Gastroesophageal sphincter (tissue), 4 donors: ENCODE data around the gene RTL10. TPM values are rescaled to one million over a fixed set of nuclear protein-coding genes. Genes with fewer than 3 reads are reported as not detected.

Experiments
- ATAC-seq: fragments of 150-250 bp; one replicate; pipeline ENCODE4 v1.9.1; 2016; ENCODE audit warnings: mild to moderate bottlenecking, moderate library complexity
- H3K27ac ChIP-seq, 4 donors: fragments of 200-600 bp; sonication (generic) in 3 of 4; 1 replicate in 3 of 4; 2 replicates in 1 of 4; pipeline ENCODE4 v1.5.1; 2016 to 2019
- H3K27me3 ChIP-seq: fragments of 200-600 bp; sonication (generic); one replicate; pipeline ENCODE4 v1.5.1; 2019
- H3K36me3 ChIP-seq, 2 donors: fragments of 200-600 bp; sonication (generic); one replicate each; pipeline ENCODE4 v1.5.1; 2019; ENCODE audit warnings: control low read depth in 1 of 2
- H3K4me1 ChIP-seq, 3 donors: fragments of 200-600 bp; sonication (generic); 1 replicate in 2 of 3; 2 replicates in 1 of 3; pipeline ENCODE4 v1.5.1; 2016 to 2019; ENCODE audit warnings: control low read depth in 2 of 3
- H3K4me3 ChIP-seq, 2 donors: fragments of 200-600 bp; sonication (generic); one replicate each; pipeline ENCODE4 v1.5.1; 2019; ENCODE audit warnings: mild to moderate bottlenecking in 1 of 2, moderate library complexity in 1 of 2
- H3K9me3 ChIP-seq, 3 donors: fragments of 200-600 bp; sonication (generic); one replicate each; pipeline ENCODE4 v1.5.1; 2017 to 2019; ENCODE audit warnings: control low read depth in 2 of 3
- EP300 ChIP-seq: sonication (generic); formaldehyde crosslinking; IDR thresholded peaks from one replicate; pipeline ENCODE4 v1.6.1; 2017; ENCODE audit warnings: antibody characterized with exemption, mild to moderate bottlenecking
- POLR2A ChIP-seq, 2 donors: fragments of 450-650 bp; IDR thresholded peaks; one replicate each; pipeline ENCODE4 v1.6.1; 2017; ENCODE audit warnings: antibody characterized with exemption in 2 of 2, mild to moderate bottlenecking in 2 of 2, moderate library complexity in 1 of 2
- POLR2AphosphoS5 ChIP-seq: sonication (generic); formaldehyde crosslinking; IDR thresholded peaks from one replicate; pipeline ENCODE4 v1.6.1; 2017; ENCODE audit warnings: antibody characterized with exemption
- WGBS, 2 donors: methylation state at CpG; one replicate each; pipeline ENCODE4 v1.1.5; 2018; ENCODE audit warnings: low coverage in 1 of 2; 5-methylcytosine and 5-hydroxymethylcytosine counted together
- total RNA-seq, 4 donors: library from RNA; depleted of rRNA; stranded (reverse); fragments of >200 nt; gene quantifications; one replicate each; pipeline ENCODE4 v1.1.0, GENCODE V29; 2016
- TF ChIP-seq, protein P1 (sequence below), 4 experiments: fragments of 200-600 bp in 2 of 4; fragments of 450-650 bp in 2 of 4; sonication (generic) in 1 of 4; IDR thresholded peaks; one replicate each; pipeline ENCODE4 v1.5.1; 2017 to 2019; ENCODE audit warnings: antibody characterized with exemption in 4 of 4, mild to moderate bottlenecking in 2 of 4, moderate library complexity in 2 of 4

RTL10 gene
- total RNA-seq, 4 donors from 2014 or later, result 6.6 to 15.9 (median 10.4) TPM

GRCh38 chr22:19878461-19879245 is 24.0 kb upstream of the RTL10 start:
- peaks cover 0 to 54% of the 10 kb centered on the region in 2 donors for H3K36me3 ChIP-seq
- H3K27me3 ChIP-seq, result no peaks in the 10 kb centered on the region
- H3K4me3 ChIP-seq, result no peak overlapping the region
- peak overlapping the region in 1 of 4 donors; percentile 16 for H3K27ac ChIP-seq
- peaks cover 0 to 28% (median 28%) of the 10 kb centered on the region in 3 donors for H3K4me1 ChIP-seq
- 67 to 89% methylated on average over 5 to 7 of the region's 16 CpGs for WGBS, 2 donors
- TF ChIP-seq POLR2AphosphoS5 (no peak), EP300 (no peak), POLR2A (IDR thresholded peaks at IDR 0.05) (no peak)
- TF ChIP-seq, protein P1, sequence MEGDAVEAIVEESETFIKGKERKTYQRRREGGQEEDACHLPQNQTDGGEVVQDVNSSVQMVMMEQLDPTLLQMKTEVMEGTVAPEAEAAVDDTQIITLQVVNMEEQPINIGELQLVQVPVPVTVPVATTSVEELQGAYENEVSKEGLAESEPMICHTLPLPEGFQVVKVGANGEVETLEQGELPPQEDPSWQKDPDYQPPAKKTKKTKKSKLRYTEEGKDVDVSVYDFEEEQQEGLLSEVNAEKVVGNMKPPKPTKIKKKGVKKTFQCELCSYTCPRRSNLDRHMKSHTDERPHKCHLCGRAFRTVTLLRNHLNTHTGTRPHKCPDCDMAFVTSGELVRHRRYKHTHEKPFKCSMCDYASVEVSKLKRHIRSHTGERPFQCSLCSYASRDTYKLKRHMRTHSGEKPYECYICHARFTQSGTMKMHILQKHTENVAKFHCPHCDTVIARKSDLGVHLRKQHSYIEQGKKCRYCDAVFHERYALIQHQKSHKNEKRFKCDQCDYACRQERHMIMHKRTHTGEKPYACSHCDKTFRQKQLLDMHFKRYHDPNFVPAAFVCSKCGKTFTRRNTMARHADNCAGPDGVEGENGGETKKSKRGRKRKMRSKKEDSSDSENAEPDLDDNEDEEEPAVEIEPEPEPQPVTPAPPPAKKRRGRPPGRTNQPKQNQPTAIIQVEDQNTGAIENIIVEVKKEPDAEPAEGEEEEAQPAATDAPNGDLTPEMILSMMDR (IDR thresholded peaks at IDR 0.05), result no peak
- ATAC-seq, result no peak
- H3K9me3 ChIP-seq, result no peaks in the 10 kb centered on the region

- no peak overlapping the region for H3K4me3 ChIP-seq
- WGBS, 2 donors, result 60% methylated on average over 1 of the region's 20 CpGs; no CpG with 5 or more reads in 1 of the 2 donors
- ATAC-seq, result no peak
- H3K36me3 ChIP-seq, result peaks cover 0 to 46% of the 10 kb centered on the region in 2 donors
- H3K27ac ChIP-seq, result no peak overlapping the region
- no peaks in the 10 kb centered on the region for H3K27me3 ChIP-seq
- H3K4me1 ChIP-seq, result peaks cover 0 to 28% (median 28%) of the 10 kb centered on the region in 3 donors
- H3K9me3 ChIP-seq, result no peaks in the 10 kb centered on the region
- TF ChIP-seq, protein P1 (IDR thresholded peaks at IDR 0.05), result no peak
- TF ChIP-seq POLR2A (IDR thresholded peaks at IDR 0.05) (no peak), EP300 (no peak), POLR2AphosphoS5 (no peak)
Measured at GRCh38 chr22:19877626-19878339, 23.1 kb upstream of the RTL10 start.

- no peaks in the 10 kb centered on the region for H3K9me3 ChIP-seq
- peaks cover 0 to 25% (median 21%) of the 10 kb centered on the region in 3 donors for H3K4me1 ChIP-seq
- H3K27me3 ChIP-seq, result no peaks in the 10 kb centered on the region
- ATAC-seq, result no peak
- H3K36me3 ChIP-seq, result peaks cover 0 to 43% of the 10 kb centered on the region in 2 donors
- TF ChIP-seq POLR2A (IDR thresholded peaks at IDR 0.05) (no peak), EP300 (no peak), POLR2AphosphoS5 (no peak)
- TF ChIP-seq, protein P1 (IDR thresholded peaks at IDR 0.05), result no peak
- WGBS, 2 donors, result 70 to 100% methylated on average over 1 to 2 of the region's 18 CpGs
- no peak overlapping the region for H3K27ac ChIP-seq
- no peak overlapping the region for H3K4me3 ChIP-seq
Measured at GRCh38 chr22:19876941-19877625, 22.4 kb upstream of the RTL10 start.

- ATAC-seq, result no peak
- TF ChIP-seq POLR2AphosphoS5, result no peak
- no peak for TF ChIP-seq POLR2A (IDR thresholded peaks at IDR 0.05)
- TF ChIP-seq, protein P1 (IDR thresholded peaks at IDR 0.05), result no peak
- TF ChIP-seq EP300, result no peak
- Histone ChIP-seq H3K9me3 (no peaks in the 10 kb centered on the region), H3K4me1 (peaks cover 0 to 19% (median 14%) of the 10 kb centered on the region in 3 donors), H3K27ac (no peak overlapping the region), H3K36me3 (peaks cover 0 to 43% of the 10 kb centered on the region in 2 donors), H3K4me3 (no peak overlapping the region), H3K27me3 (no peaks in the 10 kb centered on the region)
- no CpG with 5 or more reads among the region's 21 CpGs for WGBS, 2 donors
Measured at GRCh38 chr22:19876314-19876940, 21.8 kb upstream of the RTL10 start.
